Tracheal epithelial cell (primary cell): ENCODE data around the gene PLOD1. TPM values are rescaled to one million over a fixed set of nuclear protein-coding genes. Genes with fewer than 3 reads are reported as not detected.

Experiments
- total RNA-seq: library from RNA; depleted of rRNA; stranded (reverse); fragments of >200 nt; gene quantifications from 2 replicates; pipeline ENCODE4 v1.2.1, GENCODE V29; 2014

Gene PLOD1
- 62.2 and 144 TPM in 2 replicates for total RNA-seq

DNA sequence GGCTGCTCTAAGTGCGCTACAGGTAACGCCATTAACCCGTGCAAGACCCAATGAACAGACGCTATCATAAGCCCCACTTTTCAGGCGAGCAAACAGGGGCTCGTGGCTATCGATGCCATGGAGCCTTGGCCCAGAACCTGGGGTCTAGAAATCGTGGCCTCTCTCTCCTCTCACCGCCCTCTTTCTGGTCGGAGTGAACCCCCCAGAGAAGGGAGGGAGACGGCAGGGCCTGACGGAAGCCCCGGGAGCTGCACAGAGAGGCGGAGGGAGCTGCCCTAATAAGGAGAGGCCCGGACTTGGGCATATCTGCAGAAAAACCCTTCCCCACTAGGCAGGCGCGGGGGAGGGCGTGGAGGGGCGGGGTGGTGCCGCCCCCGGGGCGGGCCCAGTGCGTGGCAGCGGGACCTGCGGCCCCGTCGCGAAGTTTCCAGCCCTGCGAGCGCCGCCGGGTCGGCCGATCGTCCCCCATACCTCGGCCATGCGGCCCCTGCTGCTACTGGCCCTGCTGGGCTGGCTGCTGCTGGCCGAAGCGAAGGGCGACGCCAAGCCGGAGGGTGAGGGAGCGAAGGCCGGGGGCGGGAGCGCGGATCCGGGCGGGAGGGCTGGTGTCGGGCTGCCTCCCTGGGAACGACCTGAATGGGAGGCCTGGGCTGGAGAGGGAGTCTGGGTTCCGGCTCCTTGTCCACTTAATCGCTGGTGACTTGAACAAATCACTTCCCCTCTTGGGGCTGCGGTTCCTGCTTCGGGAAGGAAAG is at the start of gene PLOD1:
TSS of gene PLOD1 (plus strand) at position 416 of the 755 bp plus-strand sequence. CDS start at position 479, 63 bp downstream.

GRCh38 chr1:11979851-11980675 is 45.5 kb downstream of the PLOD1 start, which contains the start of gene MFN2:
TSS of gene MFN2 (plus strand) at chr1:11980444. CDS start at chr1:11989169, 8,725 bp downstream.

Other genes with a start within 250 kb of the PLOD1 start
- gene DRAXIN, start 243.0 kb upstream of the PLOD1 start, total RNA-seq, result under 0.01 TPM in 1 of 2 replicates, not detected in the other
- 98.5 and 99.8 TPM in 2 replicates for gene AGTRAP, start 198.6 kb upstream of the PLOD1 start, total RNA-seq
- not detected in 2 replicates for gene C1orf167, start 172.5 kb upstream of the PLOD1 start, total RNA-seq
- 10.6 and 14.5 TPM in 2 replicates for gene MTHFR, start 128.8 kb upstream of the PLOD1 start, total RNA-seq
- 3.6 and 5.8 TPM in 2 replicates for gene CLCN6, start 128.5 kb upstream of the PLOD1 start, total RNA-seq
- gene NPPA, start 86.9 kb upstream of the PLOD1 start, total RNA-seq, result not detected in 2 replicates
- 0.48 TPM in 1 of 2 replicates, not detected in the other for gene NPPB, start 75.8 kb upstream of the PLOD1 start, total RNA-seq
- 86.5 and 98.3 TPM in 2 replicates for gene KIAA2013, start 8.3 kb upstream of the PLOD1 start, total RNA-seq
- gene MFN2, start 45.7 kb downstream of the PLOD1 start, total RNA-seq, result 72.1 and 94.8 TPM in 2 replicates
- 44.3 and 60.0 TPM in 2 replicates for gene MIIP, start 84.8 kb downstream of the PLOD1 start, total RNA-seq
- gene TNFRSF8, start 128.6 kb downstream of the PLOD1 start, total RNA-seq, result not detected in 2 replicates
- gene TNFRSF1B, start 232.3 kb downstream of the PLOD1 start, total RNA-seq, result under 0.01 TPM in 1 of 2 replicates, not detected in the other